GM21825 (cell line): ENCODE data around the gene EEA1.
"Not testable (repeated sequence)": the region's sequence is repeated elsewhere in the genome, so short reads cannot be mapped to it uniquely, and the experiment has no call there.

ENCODE experiments used
- ATAC-seq: cut with Tn5 transposase; IDR thresholded peaks from one replicate; pipeline ENCODE4 v1.9.1; 2021; ENCODE audit warnings: mild to moderate bottlenecking, moderate library complexity; ENCODE audit not compliant: unreplicated experiment

The EEA1 gene

GRCh38 chr12:92756898-92757596 lies 172.0 kb downstream of the EEA1 start:
- no peak for ATAC-seq

GRCh38 chr12:92753976-92754885 lies 174.9 kb downstream of the EEA1 start:
- no peak for ATAC-seq

GRCh38 chr12:92749691-92750090 lies 179.4 kb downstream of the EEA1 start:
- ATAC-seq = not testable (repeated sequence)

GRCh38 chr12:92747151-92747550 lies 181.9 kb downstream of the EEA1 start:
- no peak for ATAC-seq

GRCh38 chr12:92745856-92746550 lies 183.1 kb downstream of the EEA1 start:
- no peak for ATAC-seq

GRCh38 chr12:92743026-92743425 lies 186.1 kb downstream of the EEA1 start:
- ATAC-seq = no peak

GRCh38 chr12:92740411-92740810 lies 188.7 kb downstream of the EEA1 start:
- no peak for ATAC-seq

- ATAC-seq = no peak
Measured at GRCh38 chr12:92739113-92739512, 190.0 kb downstream of the EEA1 start.

- ATAC-seq = no peak
Measured at GRCh38 chr12:92737855-92738850, 190.9 kb downstream of the EEA1 start.

- no peak for ATAC-seq
Measured at GRCh38 chr12:92736605-92737004, 192.5 kb downstream of the EEA1 start.

- ATAC-seq = no peak
Measured at GRCh38 chr12:92735131-92735721, 193.9 kb downstream of the EEA1 start.

- ATAC-seq = no peak
Measured at GRCh38 chr12:92733661-92734060, 195.4 kb downstream of the EEA1 start.

- ATAC-seq = no peak
Measured at GRCh38 chr12:92733181-92733580, 195.9 kb downstream of the EEA1 start.

GRCh38 chr12:92732716-92733115 lies 196.4 kb downstream of the EEA1 start:
- no peak for ATAC-seq

- no peak for ATAC-seq
Measured at GRCh38 chr12:92732216-92732615, 196.9 kb downstream of the EEA1 start.

- no peak for ATAC-seq
Measured at GRCh38 chr12:92730758-92731157, 198.3 kb downstream of the EEA1 start.

- no peak for ATAC-seq
Measured at GRCh38 chr12:92729773-92730305, 199.3 kb downstream of the EEA1 start.

- no peak for ATAC-seq
Measured at GRCh38 chr12:92726850-92727249, 202.2 kb downstream of the EEA1 start.

- no peak for ATAC-seq
Measured at GRCh38 chr12:92722897-92723296, 206.2 kb downstream of the EEA1 start.

GRCh38 chr12:92721656-92722055 lies 207.4 kb downstream of the EEA1 start:
- ATAC-seq = no peak
